Amygdala (tissue), 56 donors: ENCODE results near the gene GFAP.

ENCODE experiments used
- DNase-seq, 56 donors: peaks; one replicate each; lab custom pipeline; 2025; lab: John Stamatoyannopoulos, UW

GFAP gene

GRCh38 chr17:44903012-44903685 lies 12.2 kb downstream of the GFAP start:
- no peak for DNase-seq

GRCh38 chr17:44902135-44902760 lies 13.1 kb downstream of the GFAP start:
- no peak for DNase-seq

GRCh38 chr17:44901411-44901921 lies 13.8 kb downstream of the GFAP start:
- no peak for DNase-seq

GRCh38 chr17:44900894-44901293 lies 14.4 kb downstream of the GFAP start:
- DNase-seq: peak in 11 of 56 donors; percentile 16 to 52 (median 32)

- DNase-seq: peak; percentile 63 to 99 (median 92)
Observed at GRCh38 chr17:44899074-44899782, 16.1 kb downstream of the GFAP start, which contains the start of gene EFTUD2. Gene EFTUD2 (minus strand): TSS chr17:44899445. CDS start chr17:44894521, 4,924 bp downstream.

GRCh38 chr17:44898768-44899073 lies 16.6 kb downstream of the GFAP start:
- peak in 1 of 56 donors; percentile 33 for DNase-seq

- no peak for DNase-seq
Observed at GRCh38 chr17:44894642-44895041, 20.7 kb downstream of the GFAP start.

GRCh38 chr17:44892250-44892649 lies 23.1 kb downstream of the GFAP start:
- no peak for DNase-seq

GRCh38 chr17:44889003-44889402 lies 26.3 kb downstream of the GFAP start:
- DNase-seq: no peak

- DNase-seq: no peak
Observed at GRCh38 chr17:44887971-44888954, 27.0 kb downstream of the GFAP start.

- DNase-seq: no peak
Observed at GRCh38 chr17:44887016-44887415, 28.3 kb downstream of the GFAP start.

GRCh38 chr17:44884941-44885340 lies 30.4 kb downstream of the GFAP start:
- DNase-seq: no peak

GRCh38 chr17:44881145-44881544 lies 34.2 kb downstream of the GFAP start:
- DNase-seq: no peak

- no peak for DNase-seq
Observed at GRCh38 chr17:44880062-44880461, 35.2 kb downstream of the GFAP start.

- DNase-seq: no peak
Observed at GRCh38 chr17:44879376-44879775, 35.9 kb downstream of the GFAP start.

GRCh38 chr17:44878627-44879221 lies 36.6 kb downstream of the GFAP start:
- DNase-seq: peak in 3 of 56 donors; percentile 1 to 56 (median 18)

GRCh38 chr17:44877121-44877520 lies 38.2 kb downstream of the GFAP start:
- no peak for DNase-seq

- no peak for DNase-seq
Observed at GRCh38 chr17:44875761-44876160, 39.5 kb downstream of the GFAP start.

GRCh38 chr17:44872131-44872768 lies 43.0 kb downstream of the GFAP start:
- peak in 10 of 56 donors; percentile 1 to 31 (median 4) for DNase-seq
